Loucy (cell line): ENCODE results near the gene SLC46A2.

Experiments used
- EZH2phosphoT487 ChIP-seq: fragments of 200-600 bp; IDR thresholded peaks from 2 replicates; pipeline ENCODE4 v1.6.1; 2018; ENCODE audit warnings: antibody characterized with exemption, mild to moderate bottlenecking, moderate library complexity, borderline replicate concordance
- TF ChIP-seq, protein P1 (sequence below): fragments of 200-600 bp; sonication (generic); conservative IDR thresholded peaks from 2 replicates; pipeline ENCODE4 v1.5.1; 2014; ENCODE audit warnings: mild to moderate bottlenecking, antibody characterized with exemption, low read length

GRCh38 chr9:112833081-112833480 lies 57.6 kb downstream of the SLC46A2 start:
- TF ChIP-seq, protein P1, sequence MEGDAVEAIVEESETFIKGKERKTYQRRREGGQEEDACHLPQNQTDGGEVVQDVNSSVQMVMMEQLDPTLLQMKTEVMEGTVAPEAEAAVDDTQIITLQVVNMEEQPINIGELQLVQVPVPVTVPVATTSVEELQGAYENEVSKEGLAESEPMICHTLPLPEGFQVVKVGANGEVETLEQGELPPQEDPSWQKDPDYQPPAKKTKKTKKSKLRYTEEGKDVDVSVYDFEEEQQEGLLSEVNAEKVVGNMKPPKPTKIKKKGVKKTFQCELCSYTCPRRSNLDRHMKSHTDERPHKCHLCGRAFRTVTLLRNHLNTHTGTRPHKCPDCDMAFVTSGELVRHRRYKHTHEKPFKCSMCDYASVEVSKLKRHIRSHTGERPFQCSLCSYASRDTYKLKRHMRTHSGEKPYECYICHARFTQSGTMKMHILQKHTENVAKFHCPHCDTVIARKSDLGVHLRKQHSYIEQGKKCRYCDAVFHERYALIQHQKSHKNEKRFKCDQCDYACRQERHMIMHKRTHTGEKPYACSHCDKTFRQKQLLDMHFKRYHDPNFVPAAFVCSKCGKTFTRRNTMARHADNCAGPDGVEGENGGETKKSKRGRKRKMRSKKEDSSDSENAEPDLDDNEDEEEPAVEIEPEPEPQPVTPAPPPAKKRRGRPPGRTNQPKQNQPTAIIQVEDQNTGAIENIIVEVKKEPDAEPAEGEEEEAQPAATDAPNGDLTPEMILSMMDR: no peak
- TF ChIP-seq EZH2phosphoT487: no peak
